ENCODE measurements around the gene CCNL1.

The CCNL1 gene

DNA sequence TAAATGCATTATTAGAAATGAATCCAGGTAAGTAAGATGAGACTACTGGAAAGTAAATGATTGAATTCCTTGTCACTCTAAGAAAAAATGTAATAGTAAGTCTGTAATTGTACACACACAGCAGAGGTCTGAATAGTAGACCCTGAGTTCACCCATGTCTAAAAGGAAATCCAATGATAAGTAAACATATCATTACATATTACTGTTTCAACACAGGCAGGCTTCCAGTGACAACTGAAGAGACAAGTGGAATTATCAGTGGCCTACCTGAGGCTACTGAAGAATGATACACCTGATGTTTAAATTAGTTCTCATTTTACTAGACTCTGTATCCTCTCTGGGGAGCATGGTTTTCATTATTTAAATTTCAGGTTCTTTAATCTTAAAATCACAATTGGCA, 6.2 kb upstream of the CCNL1 start:
- TF ChIP-seq ZFP3 (CRISPR knock-in tag; IDR thresholded peaks at IDR 0.05) = no peak
- no peak for TF ChIP-seq ZNF70 (CRISPR knock-in tag; IDR thresholded peaks at IDR 0.05)
- no peak for TF ChIP-seq SNAI2 (CRISPR knock-in tag; IDR thresholded peaks at IDR 0.05)
- TF ChIP-seq, protein P1, sequence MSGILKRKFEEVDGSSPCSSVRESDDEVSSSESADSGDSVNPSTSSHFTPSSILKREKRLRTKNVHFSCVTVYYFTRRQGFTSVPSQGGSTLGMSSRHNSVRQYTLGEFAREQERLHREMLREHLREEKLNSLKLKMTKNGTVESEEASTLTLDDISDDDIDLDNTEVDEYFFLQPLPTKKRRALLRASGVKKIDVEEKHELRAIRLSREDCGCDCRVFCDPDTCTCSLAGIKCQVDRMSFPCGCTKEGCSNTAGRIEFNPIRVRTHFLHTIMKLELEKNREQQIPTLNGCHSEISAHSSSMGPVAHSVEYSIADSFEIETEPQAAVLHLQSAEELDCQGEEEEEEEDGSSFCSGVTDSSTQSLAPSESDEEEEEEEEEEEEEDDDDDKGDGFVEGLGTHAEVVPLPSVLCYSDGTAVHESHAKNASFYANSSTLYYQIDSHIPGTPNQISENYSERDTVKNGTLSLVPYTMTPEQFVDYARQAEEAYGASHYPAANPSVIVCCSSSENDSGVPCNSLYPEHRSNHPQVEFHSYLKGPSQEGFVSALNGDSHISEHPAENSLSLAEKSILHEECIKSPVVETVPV (CRISPR knock-in tag; IDR thresholded peaks at IDR 0.05) = no peak
- TF ChIP-seq ZNF8 (CRISPR knock-in tag; IDR thresholded peaks at IDR 0.05) = no peak
- no peak for TF ChIP-seq PPARA (CRISPR knock-in tag; IDR thresholded peaks at IDR 0.05; ENCODE audit: borderline replicate concordance)
- no peak for TF ChIP-seq GLIS3 (CRISPR knock-in tag; IDR thresholded peaks at IDR 0.05)
- TF ChIP-seq ESRRG (CRISPR knock-in tag; IDR thresholded peaks at IDR 0.05) = no peak
- TF ChIP-seq TCF4 (CRISPR knock-in tag; IDR thresholded peaks at IDR 0.05; ENCODE audit: borderline replicate concordance) = no peak
- no peak for TF ChIP-seq CREB5 (CRISPR knock-in tag; IDR thresholded peaks at IDR 0.05; ENCODE audit: low read depth)
- TF ChIP-seq ZNF565 (CRISPR knock-in tag; conservative IDR thresholded peaks at IDR 0.05; ENCODE audit: low read depth) = no peak
- TF ChIP-seq ZC3H10 (CRISPR knock-in tag; IDR thresholded peaks at IDR 0.05) = no peak
- TF ChIP-seq, protein P2, sequence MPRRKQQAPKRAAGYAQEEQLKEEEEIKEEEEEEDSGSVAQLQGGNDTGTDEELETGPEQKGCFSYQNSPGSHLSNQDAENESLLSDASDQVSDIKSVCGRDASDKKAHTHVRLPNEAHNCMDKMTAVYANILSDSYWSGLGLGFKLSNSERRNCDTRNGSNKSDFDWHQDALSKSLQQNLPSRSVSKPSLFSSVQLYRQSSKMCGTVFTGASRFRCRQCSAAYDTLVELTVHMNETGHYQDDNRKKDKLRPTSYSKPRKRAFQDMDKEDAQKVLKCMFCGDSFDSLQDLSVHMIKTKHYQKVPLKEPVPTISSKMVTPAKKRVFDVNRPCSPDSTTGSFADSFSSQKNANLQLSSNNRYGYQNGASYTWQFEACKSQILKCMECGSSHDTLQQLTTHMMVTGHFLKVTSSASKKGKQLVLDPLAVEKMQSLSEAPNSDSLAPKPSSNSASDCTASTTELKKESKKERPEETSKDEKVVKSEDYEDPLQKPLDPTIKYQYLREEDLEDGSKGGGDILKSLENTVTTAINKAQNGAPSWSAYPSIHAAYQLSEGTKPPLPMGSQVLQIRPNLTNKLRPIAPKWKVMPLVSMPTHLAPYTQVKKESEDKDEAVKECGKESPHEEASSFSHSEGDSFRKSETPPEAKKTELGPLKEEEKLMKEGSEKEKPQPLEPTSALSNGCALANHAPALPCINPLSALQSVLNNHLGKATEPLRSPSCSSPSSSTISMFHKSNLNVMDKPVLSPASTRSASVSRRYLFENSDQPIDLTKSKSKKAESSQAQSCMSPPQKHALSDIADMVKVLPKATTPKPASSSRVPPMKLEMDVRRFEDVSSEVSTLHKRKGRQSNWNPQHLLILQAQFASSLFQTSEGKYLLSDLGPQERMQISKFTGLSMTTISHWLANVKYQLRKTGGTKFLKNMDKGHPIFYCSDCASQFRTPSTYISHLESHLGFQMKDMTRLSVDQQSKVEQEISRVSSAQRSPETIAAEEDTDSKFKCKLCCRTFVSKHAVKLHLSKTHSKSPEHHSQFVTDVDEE (CRISPR knock-in tag; IDR thresholded peaks at IDR 0.05) = no peak
- no peak for TF ChIP-seq CSDC2 (CRISPR knock-in tag; IDR thresholded peaks at IDR 0.05)
- TF ChIP-seq ISL1 (CRISPR knock-in tag; IDR thresholded peaks at IDR 0.05) = no peak
- TF ChIP-seq, protein P3, sequence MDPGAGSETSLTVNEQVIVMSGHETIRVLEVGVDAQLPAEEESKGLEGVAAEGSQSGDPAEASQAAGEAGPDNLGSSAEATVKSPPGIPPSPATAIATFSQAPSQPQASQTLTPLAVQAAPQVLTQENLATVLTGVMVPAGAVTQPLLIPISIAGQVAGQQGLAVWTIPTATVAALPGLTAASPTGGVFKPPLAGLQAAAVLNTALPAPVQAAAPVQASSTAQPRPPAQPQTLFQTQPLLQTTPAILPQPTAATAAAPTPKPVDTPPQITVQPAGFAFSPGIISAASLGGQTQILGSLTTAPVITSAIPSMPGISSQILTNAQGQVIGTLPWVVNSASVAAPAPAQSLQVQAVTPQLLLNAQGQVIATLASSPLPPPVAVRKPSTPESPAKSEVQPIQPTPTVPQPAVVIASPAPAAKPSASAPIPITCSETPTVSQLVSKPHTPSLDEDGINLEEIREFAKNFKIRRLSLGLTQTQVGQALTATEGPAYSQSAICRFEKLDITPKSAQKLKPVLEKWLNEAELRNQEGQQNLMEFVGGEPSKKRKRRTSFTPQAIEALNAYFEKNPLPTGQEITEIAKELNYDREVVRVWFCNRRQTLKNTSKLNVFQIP (CRISPR knock-in tag; IDR thresholded peaks at IDR 0.05; ENCODE audit: borderline replicate concordance, low read depth) = no peak
- no peak for TF ChIP-seq ARNTL (CRISPR knock-in tag; IDR thresholded peaks at IDR 0.05; ENCODE audit: borderline replicate concordance, low read depth)
- TF ChIP-seq BACH2 (CRISPR knock-in tag; IDR thresholded peaks at IDR 0.05; ENCODE audit: borderline replicate concordance) = no peak
- no peak for TF ChIP-seq OSR1 (CRISPR knock-in tag; IDR thresholded peaks at IDR 0.05)
- TF ChIP-seq TOX (CRISPR knock-in tag; IDR thresholded peaks at IDR 0.05; ENCODE audit: borderline replicate concordance) = no peak

GRCh38 chr3:157163217-157163953, 3.4 kb upstream of the CCNL1 start:
- no peak for ATAC-seq
- TF ChIP-seq SNAI2 (CRISPR knock-in tag; IDR thresholded peaks at IDR 0.05) (no peak), CSDC2 (CRISPR knock-in tag; IDR thresholded peaks at IDR 0.05) (no peak), ZFP30 (CRISPR knock-in tag; IDR thresholded peaks at IDR 0.05) (no peak), TCF4 (CRISPR knock-in tag; IDR thresholded peaks at IDR 0.05; ENCODE audit: borderline replicate concordance) (no peak), TOX (CRISPR knock-in tag; IDR thresholded peaks at IDR 0.05; ENCODE audit: borderline replicate concordance) (no peak), RARB (CRISPR knock-in tag; IDR thresholded peaks at IDR 0.05) (no peak), PPARA (CRISPR knock-in tag; IDR thresholded peaks at IDR 0.05; ENCODE audit: borderline replicate concordance) (no peak), ZNF565 (CRISPR knock-in tag; conservative IDR thresholded peaks at IDR 0.05; ENCODE audit: low read depth) (no peak), ESRRG (CRISPR knock-in tag; IDR thresholded peaks at IDR 0.05) (no peak), ZFP3 (CRISPR knock-in tag; IDR thresholded peaks at IDR 0.05) (no peak)
- TF ChIP-seq, protein P4, sequence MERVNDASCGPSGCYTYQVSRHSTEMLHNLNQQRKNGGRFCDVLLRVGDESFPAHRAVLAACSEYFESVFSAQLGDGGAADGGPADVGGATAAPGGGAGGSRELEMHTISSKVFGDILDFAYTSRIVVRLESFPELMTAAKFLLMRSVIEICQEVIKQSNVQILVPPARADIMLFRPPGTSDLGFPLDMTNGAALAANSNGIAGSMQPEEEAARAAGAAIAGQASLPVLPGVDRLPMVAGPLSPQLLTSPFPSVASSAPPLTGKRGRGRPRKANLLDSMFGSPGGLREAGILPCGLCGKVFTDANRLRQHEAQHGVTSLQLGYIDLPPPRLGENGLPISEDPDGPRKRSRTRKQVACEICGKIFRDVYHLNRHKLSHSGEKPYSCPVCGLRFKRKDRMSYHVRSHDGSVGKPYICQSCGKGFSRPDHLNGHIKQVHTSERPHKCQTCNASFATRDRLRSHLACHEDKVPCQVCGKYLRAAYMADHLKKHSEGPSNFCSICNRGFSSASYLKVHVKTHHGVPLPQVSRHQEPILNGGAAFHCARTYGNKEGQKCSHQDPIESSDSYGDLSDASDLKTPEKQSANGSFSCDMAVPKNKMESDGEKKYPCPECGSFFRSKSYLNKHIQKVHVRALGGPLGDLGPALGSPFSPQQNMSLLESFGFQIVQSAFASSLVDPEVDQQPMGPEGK (CRISPR knock-in tag; IDR thresholded peaks at IDR 0.05; ENCODE audit: borderline replicate concordance) = no peak
- TF ChIP-seq, protein P3 (CRISPR knock-in tag; IDR thresholded peaks at IDR 0.05; ENCODE audit: borderline replicate concordance, low read depth) = no peak
- TF ChIP-seq, protein P2 (CRISPR knock-in tag; IDR thresholded peaks at IDR 0.05) = no peak
- TF ChIP-seq, protein P1 (CRISPR knock-in tag; IDR thresholded peaks at IDR 0.05) = no peak

More for the DNA sequence above, 6.2 kb upstream of the CCNL1 start:
- no peak for ATAC-seq
